ENCODE results near the gene TSPAN11. TPM values are rescaled to one million over a fixed set of nuclear protein-coding genes. Genes with fewer than 3 reads are reported as not detected.

Gene TSPAN11
- total and polyA plus RNA-seq, 7 experiments from 2014 or later: not detected

DNA sequence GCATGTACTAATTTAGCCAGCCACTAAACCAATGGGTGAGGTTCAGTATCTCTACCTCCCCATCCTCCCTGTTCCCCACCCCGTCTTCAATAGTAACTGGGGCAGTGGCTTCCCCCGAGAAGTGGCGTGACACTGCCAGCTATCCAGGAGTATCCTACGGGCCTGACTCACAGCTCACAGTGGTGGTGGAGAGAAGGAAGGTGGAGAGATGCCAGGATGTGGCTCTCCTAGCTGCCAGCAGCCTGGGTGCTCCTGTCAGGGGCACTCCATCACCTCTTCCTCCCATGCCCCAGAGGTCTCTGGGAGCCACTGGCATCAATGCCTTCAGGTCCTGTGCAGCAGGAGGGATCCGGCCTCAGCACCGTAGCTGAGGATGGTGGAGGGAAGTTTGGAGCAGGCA lies 49.0 kb downstream of the TSPAN11 start:
- Mint-ChIP-seq H3K36me3 (no peaks in the 10 kb centered on the region), H3K27ac (no peak overlapping the region), H3K4me1 (peaks cover 0 to 1% (median 0%) of the 10 kb centered on the region in 7 donors), H3K27me3 (peaks cover 0 to 24% (median 14%) of the 10 kb centered on the region in 5 donors), H3K4me3 (no peak overlapping the region), H3K9me3 (no peaks in the 10 kb centered on the region)
- no peak overlapping the region for H3K27ac ChIP-seq (ENCODE audit: low read depth, low read length)
- DNase-seq (no peak), ATAC-seq (no peak)
- H3K9me3 ChIP-seq (ENCODE audit: control insufficient read depth in 2 of 3, low read length in 3 of 3): no peaks in the 10 kb centered on the region
- H3K4me1 ChIP-seq (ENCODE audit: control insufficient read depth in 2 of 2, insufficient read depth in 2 of 2, low read length in 2 of 2): no peaks in the 10 kb centered on the region
- CTCF ChIA-PET: no interaction called here
- POLR2A ChIA-PET: no interaction called here
- no peaks in the 10 kb centered on the region for H3K27me3 ChIP-seq (ENCODE audit: control insufficient read depth in 2 of 2, insufficient read depth in 2 of 2, low read length in 2 of 2)
- intact Hi-C loops (cut with micrococcal nuclease): no loop called here
- no peak overlapping the region for H3K4me3 ChIP-seq (ENCODE audit: low read length)
- H3K36me3 ChIP-seq (ENCODE audit: control insufficient read depth in 2 of 3, insufficient read depth in 3 of 3, low read length in 3 of 3): no peaks in the 10 kb centered on the region

DNA sequence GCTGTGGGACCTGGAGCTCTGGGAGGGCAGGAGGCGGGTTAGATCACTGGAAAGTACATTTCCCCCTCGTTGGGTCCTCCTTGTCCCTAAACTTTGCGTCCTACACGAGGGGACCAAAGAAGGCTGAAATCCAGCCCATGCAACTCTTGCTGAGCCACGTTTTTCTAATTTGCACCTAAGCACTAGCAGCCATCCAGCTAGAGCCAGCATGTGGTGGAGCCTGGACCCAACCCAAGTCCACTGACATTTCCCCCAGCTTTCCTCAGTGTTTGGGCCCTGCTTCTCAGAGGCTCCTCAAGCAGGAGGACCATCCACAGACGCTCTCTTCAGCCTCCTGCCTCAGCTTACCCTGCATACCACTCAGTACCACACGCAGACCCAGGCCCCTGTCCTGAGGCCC lies 49.7 kb downstream of the TSPAN11 start:
- no peak for ATAC-seq
- Histone ChIP-seq H3K36me3 (ENCODE audit: control insufficient read depth in 2 of 3, insufficient read depth in 3 of 3, low read length in 3 of 3) (no peaks in the 10 kb centered on the region), H3K4me1 (ENCODE audit: control insufficient read depth in 2 of 2, insufficient read depth in 2 of 2, low read length in 2 of 2) (no peaks in the 10 kb centered on the region), H3K4me3 (ENCODE audit: low read length) (no peak overlapping the region), H3K27ac (ENCODE audit: low read depth, low read length) (no peak overlapping the region), H3K9me3 (ENCODE audit: control insufficient read depth in 2 of 3, low read length in 3 of 3) (no peaks in the 10 kb centered on the region), H3K27me3 (ENCODE audit: control insufficient read depth in 2 of 2, insufficient read depth in 2 of 2, low read length in 2 of 2) (no peaks in the 10 kb centered on the region)
- no peak for DNase-seq
- ChIA-PET POLR2A (no interaction called here), CTCF (no interaction called here)
- Mint-ChIP-seq H3K4me1 (peaks cover 0 to 1% (median 0%) of the 10 kb centered on the region in 7 donors), H3K27ac (no peak overlapping the region), H3K27me3 (peaks cover 0 to 17% (median 14%) of the 10 kb centered on the region in 5 donors), H3K4me3 (no peak overlapping the region), H3K36me3 (no peaks in the 10 kb centered on the region), H3K9me3 (no peaks in the 10 kb centered on the region)
- intact Hi-C loops (cut with micrococcal nuclease): no loop called here

DNA sequence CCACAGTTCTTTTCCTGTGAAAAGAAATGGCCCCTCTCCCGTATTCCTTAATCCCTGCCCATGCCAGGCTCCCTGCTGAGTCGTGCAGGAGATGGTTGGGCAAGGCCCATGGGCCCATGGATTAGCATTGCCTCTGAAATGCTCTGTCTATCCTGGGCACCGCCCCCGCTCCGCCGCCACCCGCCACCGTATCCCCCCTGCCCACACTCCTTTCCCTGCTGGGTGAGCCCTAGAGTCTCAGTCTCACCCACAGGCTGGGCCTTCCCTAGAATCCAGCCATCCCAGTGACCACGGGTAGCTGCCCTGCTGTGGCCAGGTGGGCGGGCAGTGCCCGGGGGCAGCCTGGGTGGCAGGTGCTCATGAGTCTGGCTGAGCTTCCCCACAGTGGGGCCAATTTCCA lies 50.6 kb downstream of the TSPAN11 start:
- Histone ChIP-seq H3K4me3 (ENCODE audit: low read length) (no peak overlapping the region), H3K36me3 (ENCODE audit: control insufficient read depth in 2 of 3, insufficient read depth in 3 of 3, low read length in 3 of 3) (no peaks in the 10 kb centered on the region), H3K27me3 (ENCODE audit: control insufficient read depth in 2 of 2, insufficient read depth in 2 of 2, low read length in 2 of 2) (no peaks in the 10 kb centered on the region), H3K4me1 (ENCODE audit: control insufficient read depth in 2 of 2, insufficient read depth in 2 of 2, low read length in 2 of 2) (no peaks in the 10 kb centered on the region), H3K9me3 (ENCODE audit: control insufficient read depth in 2 of 3, low read length in 3 of 3) (no peaks in the 10 kb centered on the region), H3K27ac (ENCODE audit: low read depth, low read length) (no peak overlapping the region)
- Mint-ChIP-seq H3K4me3 (no peak overlapping the region), H3K4me1 (peaks cover 0 to 1% (median 0%) of the 10 kb centered on the region in 7 donors), H3K36me3 (no peaks in the 10 kb centered on the region), H3K9me3 (no peaks in the 10 kb centered on the region), H3K27me3 (peaks cover 0 to 12% (median 9%) of the 10 kb centered on the region in 5 donors), H3K27ac (no peak overlapping the region)
- intact Hi-C loops (cut with micrococcal nuclease): no loop called here
- DNase-seq (no peak), ATAC-seq (no peak)
- POLR2A ChIA-PET: no interaction called here
- CTCF ChIA-PET: no interaction called here

DNA sequence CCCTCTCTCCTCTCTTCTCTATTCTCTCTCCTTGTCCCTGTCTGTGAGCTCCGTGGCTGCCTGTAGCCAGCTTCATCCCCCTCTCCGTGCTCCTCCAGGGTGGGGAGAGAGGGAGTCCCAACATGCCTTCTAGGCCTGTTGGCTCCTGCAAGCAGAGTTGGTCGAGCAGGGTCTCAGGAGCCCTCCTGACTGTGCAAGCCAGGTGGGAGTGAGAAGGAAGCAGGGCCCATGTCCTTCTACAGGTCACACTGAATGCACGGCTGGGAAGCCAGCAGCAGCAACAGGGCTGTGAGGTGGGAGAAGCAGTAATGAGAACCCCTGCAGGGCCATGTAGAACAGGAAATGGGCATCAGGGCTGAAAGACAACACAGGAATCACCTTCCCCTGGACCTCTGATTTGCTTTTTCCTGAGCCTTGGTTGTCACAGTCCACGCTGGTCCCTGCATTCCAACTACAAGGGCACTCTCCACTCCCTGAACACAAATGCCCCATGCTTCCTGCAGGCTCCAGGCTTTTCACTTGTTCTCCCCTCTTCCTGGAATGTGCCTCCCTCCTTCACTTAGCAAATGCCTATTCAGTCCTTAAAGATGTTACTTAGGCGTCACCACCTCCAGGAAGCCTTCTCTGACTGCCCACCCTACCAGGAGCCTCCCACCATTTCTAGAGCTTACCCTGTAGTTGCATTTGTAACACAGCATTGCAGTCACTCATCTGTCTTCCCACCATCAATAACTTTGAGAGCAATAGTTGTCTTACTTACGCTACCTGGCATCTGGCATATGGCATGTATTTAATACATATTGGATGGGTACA lies 51.2 kb downstream of the TSPAN11 start:
- intact Hi-C loops (cut with micrococcal nuclease): no loop called here
- POLR2A ChIA-PET: no interaction called here

DNA sequence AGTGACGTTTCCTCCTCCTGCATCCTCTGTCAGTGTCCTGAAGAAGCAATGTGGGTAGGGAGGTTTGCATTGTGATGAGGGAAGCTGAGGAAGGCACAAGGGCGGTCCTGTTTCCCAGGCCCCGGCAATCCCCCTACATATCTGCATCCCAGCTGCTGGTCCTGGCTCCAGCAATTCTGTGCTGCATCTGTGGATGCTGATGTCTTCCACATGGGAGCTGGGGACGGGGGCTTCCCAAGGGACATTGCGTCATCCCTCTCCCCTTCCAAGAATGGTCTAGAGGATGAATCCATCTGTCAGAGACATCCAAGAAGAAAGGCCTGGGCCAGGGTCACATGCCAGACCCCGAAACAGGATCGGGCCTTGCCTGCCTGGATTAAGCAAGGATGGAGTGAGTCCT lies 52.1 kb downstream of the TSPAN11 start:
- CTCF ChIA-PET: no interaction called here

More for the DNA sequence above, 51.2 kb downstream of the TSPAN11 start:
- no peaks in the 10 kb centered on the region for H3K27me3 ChIP-seq (ENCODE audit: control insufficient read depth in 2 of 2, insufficient read depth in 2 of 2, low read length in 2 of 2)
- no peak overlapping the region for H3K4me3 Mint-ChIP-seq
- H3K27ac Mint-ChIP-seq: no peak overlapping the region
- peaks cover 0 to 8% (median 3%) of the 10 kb centered on the region in 5 donors for H3K27me3 Mint-ChIP-seq
- no peak overlapping the region for H3K4me3 ChIP-seq (ENCODE audit: low read length)
- no peaks in the 10 kb centered on the region for H3K4me1 ChIP-seq (ENCODE audit: control insufficient read depth in 2 of 2, insufficient read depth in 2 of 2, low read length in 2 of 2)
- H3K9me3 Mint-ChIP-seq: no peaks in the 10 kb centered on the region
- CTCF ChIA-PET: no interaction called here
- H3K4me1 Mint-ChIP-seq: peaks cover 0 to 1% (median 0%) of the 10 kb centered on the region in 7 donors
- H3K27ac ChIP-seq (ENCODE audit: low read depth, low read length): no peak overlapping the region
- no peaks in the 10 kb centered on the region for H3K36me3 Mint-ChIP-seq
- no peaks in the 10 kb centered on the region for H3K9me3 ChIP-seq (ENCODE audit: control insufficient read depth in 2 of 3, low read length in 3 of 3)
- H3K36me3 ChIP-seq (ENCODE audit: control insufficient read depth in 2 of 3, insufficient read depth in 3 of 3, low read length in 3 of 3): no peaks in the 10 kb centered on the region
- ATAC-seq: no peak
- no peak for DNase-seq

DNA sequence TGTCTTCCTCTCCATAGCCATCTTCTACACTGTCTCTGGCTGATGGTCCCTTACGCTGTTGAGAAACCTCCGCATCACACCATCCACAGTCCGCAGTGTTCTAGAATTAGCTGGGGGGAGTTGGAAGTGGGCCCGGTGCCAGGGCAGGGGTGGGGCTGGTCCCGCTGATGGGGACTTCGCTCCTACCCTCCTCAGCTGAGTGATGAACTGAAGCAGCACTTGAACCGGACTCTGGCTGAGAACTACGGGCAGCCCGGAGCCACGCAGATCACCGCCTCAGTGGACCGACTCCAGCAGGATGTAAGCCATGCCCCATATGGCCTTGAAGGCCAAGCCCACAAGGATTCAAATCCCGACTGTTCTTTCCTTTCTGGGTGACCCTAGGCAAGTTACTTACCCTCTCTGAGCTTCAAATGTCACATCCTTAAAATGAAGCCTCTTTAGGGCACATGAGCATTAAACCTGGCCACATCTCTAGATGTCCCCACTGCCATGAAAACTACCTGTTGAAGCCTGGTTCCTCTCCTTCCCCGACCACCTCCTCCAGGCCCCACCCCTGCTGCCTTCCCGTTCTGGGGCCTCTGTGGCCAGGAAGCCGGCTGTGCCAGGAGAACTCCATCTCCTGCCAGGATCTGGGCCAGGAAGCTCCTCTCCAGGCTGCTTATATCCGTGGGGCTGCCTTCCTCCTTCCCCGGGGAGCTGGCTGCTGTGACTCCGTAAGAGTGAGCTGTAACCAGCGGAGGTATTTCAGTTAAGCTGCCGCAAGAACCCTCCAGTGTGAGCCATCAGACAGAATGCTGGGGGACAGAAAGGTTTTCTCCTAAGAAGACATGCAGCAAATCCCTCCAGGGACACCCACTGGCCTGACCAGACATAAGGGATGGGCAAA lies 53.1 kb downstream of the TSPAN11 start:
- H3K9me3 Mint-ChIP-seq: no peaks in the 10 kb centered on the region
- intact Hi-C loops (cut with micrococcal nuclease): no loop called here
- ChIA-PET CTCF (no interaction called here), POLR2A (no interaction called here)
- H3K4me3 Mint-ChIP-seq: no peak overlapping the region
- ATAC-seq (no peak), DNase-seq (no peak)
- no peaks in the 10 kb centered on the region for H3K36me3 ChIP-seq (ENCODE audit: control insufficient read depth in 2 of 3, insufficient read depth in 3 of 3, low read length in 3 of 3)
- H3K9me3 ChIP-seq (ENCODE audit: control insufficient read depth in 2 of 3, low read length in 3 of 3): no peaks in the 10 kb centered on the region
- H3K4me3 ChIP-seq (ENCODE audit: low read length): no peak overlapping the region
- no peaks in the 10 kb centered on the region for H3K27me3 ChIP-seq (ENCODE audit: control insufficient read depth in 2 of 2, insufficient read depth in 2 of 2, low read length in 2 of 2)
- peaks cover 0 to 4% (median 0%) of the 10 kb centered on the region in 5 donors for H3K27me3 Mint-ChIP-seq
- H3K27ac ChIP-seq (ENCODE audit: low read depth, low read length): no peak overlapping the region
- H3K27ac Mint-ChIP-seq: no peak overlapping the region
- peaks cover 0 to 1% (median 0%) of the 10 kb centered on the region in 7 donors for H3K4me1 Mint-ChIP-seq
- no peaks in the 10 kb centered on the region for H3K36me3 Mint-ChIP-seq
- no peaks in the 10 kb centered on the region for H3K4me1 ChIP-seq (ENCODE audit: control insufficient read depth in 2 of 2, insufficient read depth in 2 of 2, low read length in 2 of 2)

More for the DNA sequence above, 52.1 kb downstream of the TSPAN11 start:
- intact Hi-C loops (cut with micrococcal nuclease): no loop called here
- H3K4me3 ChIP-seq (ENCODE audit: low read length): no peak overlapping the region
- no peak for DNase-seq
- H3K4me1 Mint-ChIP-seq: peaks cover 0 to 1% (median 0%) of the 10 kb centered on the region in 7 donors
- no peak for ATAC-seq
- no peaks in the 10 kb centered on the region for H3K9me3 ChIP-seq (ENCODE audit: control insufficient read depth in 2 of 3, low read length in 3 of 3)
- no peaks in the 10 kb centered on the region for H3K4me1 ChIP-seq (ENCODE audit: control insufficient read depth in 2 of 2, insufficient read depth in 2 of 2, low read length in 2 of 2)
- H3K9me3 Mint-ChIP-seq: no peaks in the 10 kb centered on the region
- peaks cover 0 to 5% (median 0%) of the 10 kb centered on the region in 5 donors for H3K27me3 Mint-ChIP-seq
- H3K27me3 ChIP-seq (ENCODE audit: control insufficient read depth in 2 of 2, insufficient read depth in 2 of 2, low read length in 2 of 2): no peaks in the 10 kb centered on the region
- H3K36me3 ChIP-seq (ENCODE audit: control insufficient read depth in 2 of 3, insufficient read depth in 3 of 3, low read length in 3 of 3): no peaks in the 10 kb centered on the region
- no peak overlapping the region for H3K4me3 Mint-ChIP-seq
- POLR2A ChIA-PET: no interaction called here
- no peaks in the 10 kb centered on the region for H3K36me3 Mint-ChIP-seq
- H3K27ac Mint-ChIP-seq: no peak overlapping the region
- H3K27ac ChIP-seq (ENCODE audit: low read depth, low read length): no peak overlapping the region

All from naive thymus-derived CD4-positive, alpha-beta T cell (primary cell).